H1 (cell line): ENCODE results near the gene LRRC37A3. TPM values are rescaled to one million over a fixed set of nuclear protein-coding genes. Genes with fewer than 3 reads are reported as not detected.
"Not testable (repeated sequence)": the region's sequence is repeated elsewhere in the genome, so short reads cannot be mapped to it uniquely, and the experiment has no call there.

Experiments used
- CTCF ChIA-PET: fragments of 300-600 bp; sonication (Branson Sonifier 250); formaldehyde crosslinking; loops from one replicate; lab custom pipeline; 2021; ENCODE audit not compliant: partially characterized antibody; lab: Charles Lee
- POLR2A ChIA-PET: fragments of 300-600 bp; sonication (Branson Sonifier 250); formaldehyde crosslinking; loops from one replicate; lab custom pipeline; 2021; ENCODE audit warnings: inconsistent platforms; ENCODE audit not compliant: partially characterized antibody; lab: Charles Lee
- DNase-seq, 2 experiments: peaks; one replicate each; pipeline versions ENCODE4 v3.0.0 to v3.0.0-alpha.2; 2010 to 2022; ENCODE audit warnings: low spot score in 2 of 2, low read depth in 1 of 2, mixed read lengths in 1 of 2
- FAIRE-seq: peaks from 2 replicates; lab custom pipeline; 2011; peaks lifted over from hg19 to GRCh38; lab: Jason Lieb, UNC
- H2AFZ ChIP-seq: 2 replicates; pipeline ENCODE4 v1.8.1; 2012; ENCODE audit warnings: low read length, inconsistent platforms
- H2AK5ac ChIP-seq: 2 replicates; pipeline ENCODE4 v1.6.1; 2013; ENCODE audit warnings: low read depth, low read length
- H2BK120ac ChIP-seq: replicated peaks from 2 replicates; pipeline ENCODE3; 2013; ENCODE audit warnings: low read depth, low read length, inconsistent platforms
- H2BK12ac ChIP-seq: 2 replicates; pipeline ENCODE4 v1.6.1; 2013; ENCODE audit warnings: low read depth, low read length
- H2BK15ac ChIP-seq: 2 replicates; pipeline ENCODE4 v1.6.1; 2013; ENCODE audit warnings: low read length
- H2BK20ac ChIP-seq: 2 replicates; pipeline ENCODE4 v1.6.1; 2013; ENCODE audit warnings: low read length
- H2BK5ac ChIP-seq: 2 replicates; pipeline ENCODE4 v1.6.1; 2013; ENCODE audit warnings: low read depth, low read length
- H3K14ac ChIP-seq: 2 replicates; pipeline ENCODE4 v1.6.1; 2013; ENCODE audit warnings: inconsistent platforms; ENCODE audit not compliant: insufficient read length
- H3K18ac ChIP-seq: 2 replicates; pipeline ENCODE4 v1.6.1; 2013; ENCODE audit warnings: low read length; ENCODE audit errors: extremely low read depth
- H3K23ac ChIP-seq: 2 replicates; pipeline ENCODE4 v1.6.1; 2013; ENCODE audit warnings: inconsistent platforms; ENCODE audit not compliant: insufficient read length
- H3K23me2 ChIP-seq: 2 replicates; pipeline ENCODE4 v1.6.1; 2013; ENCODE audit warnings: low read depth, low read length
- H3K27ac ChIP-seq: 2 replicates; pipeline ENCODE4 v1.6.1; 2011; ENCODE audit warnings: low read depth, low read length, inconsistent platforms
- H3K27me3 ChIP-seq, 4 experiments: replicated peaks in 1 of 4; 1 replicate in 1 of 4; 2 replicates in 3 of 4; pipeline versions ENCODE4 v1.6.1 to v1.8.1; 2011 to 2013; ENCODE audit warnings: low read length in 3 of 4, mild to moderate bottlenecking in 3 of 4, inconsistent platforms in 2 of 4, mixed read lengths in 2 of 4, moderate library complexity in 1 of 4; ENCODE audit not compliant: control insufficient read depth in 3 of 4, insufficient read depth in 3 of 4; ENCODE audit errors: extremely low read depth in 1 of 4
- H3K36me3 ChIP-seq, 4 experiments: 2 replicates each; pipeline versions ENCODE4 v1.6.1 to v1.8.1; 2011 to 2013; ENCODE audit warnings: mild to moderate bottlenecking in 4 of 4, low read length in 3 of 4, moderate library complexity in 2 of 4, control low read depth in 1 of 4, inconsistent platforms in 1 of 4; ENCODE audit not compliant: insufficient read depth in 4 of 4, control insufficient read depth in 2 of 4
- H3K4ac ChIP-seq: replicated peaks from 2 replicates; pipeline ENCODE3; 2013; ENCODE audit warnings: low read length, low read depth, mixed read lengths, inconsistent platforms; ENCODE audit not compliant: insufficient read length
- H3K4me1 ChIP-seq, 4 experiments: replicated peaks in 1 of 4; 1 replicate in 1 of 4; 2 replicates in 3 of 4; pipeline versions ENCODE4 v1.6.1 to v1.8.1; 2011 to 2013; ENCODE audit warnings: low read length in 3 of 4, inconsistent platforms in 2 of 4, mixed read lengths in 1 of 4; ENCODE audit not compliant: insufficient read depth in 4 of 4, control insufficient read depth in 3 of 4
- H3K4me2 ChIP-seq, 2 experiments: 2 replicates each; pipeline versions ENCODE4 v1.6.1 to v1.8.1; 2011 to 2013; ENCODE audit warnings: low read depth in 2 of 2, low read length in 2 of 2, control low read depth in 1 of 2, inconsistent platforms in 1 of 2, mild to moderate bottlenecking in 1 of 2; ENCODE audit not compliant: insufficient read depth in 1 of 2
- H3K4me3 ChIP-seq, 4 experiments: fragments of 200-600, 300-600 bp in 1 of 4; sonication (generic), shearing (Covaris generic), sonication (Bioruptor Twin) in 1 of 4; 2 replicates each; pipeline versions ENCODE4 v1.5.1 to v1.8.1; 2011 to 2016; ENCODE audit warnings: low read length in 4 of 4, low read depth in 3 of 4, control low read depth in 2 of 4, inconsistent platforms in 2 of 4, mild to moderate bottlenecking in 2 of 4, mixed read lengths in 1 of 4, moderate library complexity in 1 of 4; ENCODE audit not compliant: insufficient read depth in 2 of 4; ENCODE audit errors: extremely low read depth in 1 of 4
- H3K56ac ChIP-seq: replicated peaks from 2 replicates; pipeline ENCODE3; 2013; ENCODE audit warnings: low read depth, mild to moderate bottlenecking, mixed read lengths, low read length, inconsistent platforms; ENCODE audit not compliant: insufficient read length
- H3K79me1 ChIP-seq: 2 replicates; pipeline ENCODE4 v1.6.1; 2013; ENCODE audit warnings: low read depth, low read length, control low read depth
- H3K79me2 ChIP-seq, 2 experiments: 2 replicates each; pipeline versions ENCODE4 v1.6.1 to v1.8.1; 2012 to 2013; ENCODE audit warnings: low read length in 2 of 2, mild to moderate bottlenecking in 2 of 2, inconsistent platforms in 1 of 2; ENCODE audit not compliant: insufficient read depth in 2 of 2, control insufficient read depth in 1 of 2
- H3K9ac ChIP-seq, 4 experiments: replicated peaks in 1 of 4; 1 replicate in 1 of 4; 2 replicates in 3 of 4; pipeline versions ENCODE4 v1.6.1 to v1.8.1; 2011 to 2013; ENCODE audit warnings: low read depth in 3 of 4, low read length in 3 of 4, control low read depth in 2 of 4, mild to moderate bottlenecking in 2 of 4, moderate library complexity in 2 of 4, inconsistent platforms in 1 of 4; ENCODE audit errors: extremely low read depth in 1 of 4
- H3K9me3 ChIP-seq, 2 experiments: 2 replicates each; pipeline versions ENCODE4 v1.6.1 to v1.8.1; 2012 to 2013; ENCODE audit warnings: mild to moderate bottlenecking in 2 of 2, moderate library complexity in 2 of 2, control low read depth in 1 of 2, inconsistent platforms in 1 of 2, low read depth in 1 of 2, low read length in 1 of 2, mixed read lengths in 1 of 2; ENCODE audit not compliant: insufficient read depth in 2 of 2
- H4K20me1 ChIP-seq, 2 experiments: replicated peaks in 1 of 2; 2 replicates each; pipeline versions ENCODE3 to v1.8.1; 2011 to 2013; ENCODE audit warnings: inconsistent platforms in 2 of 2, low read length in 2 of 2, mild to moderate bottlenecking in 1 of 2; ENCODE audit not compliant: insufficient read depth in 2 of 2, control insufficient read depth in 1 of 2
- H4K5ac ChIP-seq: 2 replicates; pipeline ENCODE4 v1.6.1; 2013; ENCODE audit warnings: low read length, low read depth, mixed read lengths, inconsistent platforms; ENCODE audit not compliant: insufficient read length
- H4K8ac ChIP-seq: 2 replicates; pipeline ENCODE4 v1.8.0; 2013; ENCODE audit warnings: mild to moderate bottlenecking, moderate library complexity, low read length, inconsistent platforms; ENCODE audit not compliant: insufficient read depth; ENCODE audit errors: extremely low read depth
- H4K91ac ChIP-seq: replicated peaks from 2 replicates; pipeline ENCODE3; 2013; ENCODE audit warnings: low read length, mixed read lengths, inconsistent platforms; ENCODE audit not compliant: insufficient read length
- WGBS, 2 experiments: shearing (Covaris generic) in 1 of 2; methylation state at CpG; one replicate each; pipeline versions ENCODE4 v1.1.6 to v1.1.7; 2013 to 2015; ENCODE audit warnings: low lambda C conversion rate in 2 of 2, mixed read lengths in 2 of 2, inconsistent platforms in 1 of 2, low coverage in 1 of 2, missing lambda C conversion rate in 1 of 2; ENCODE audit not compliant: insufficient replicate concordance in 2 of 2, insufficient coverage in 1 of 2, insufficient read length in 1 of 2; ENCODE audit errors: extremely low coverage in 1 of 2, missing lambda C conversion rate in 1 of 2; 5-methylcytosine and 5-hydroxymethylcytosine counted together
- polyA plus RNA-seq, 7 experiments: library from polyadenylated mRNA; depleted of rRNA in 3 of 7; stranded (reverse) in 5 of 7; unstranded in 2 of 7; fragments of >200 nt in 5 of 7; fragments of 200-250 nt in 2 of 7; gene quantifications; 1 replicate in 5 of 7; 2 replicates in 1 of 7; 4 replicates in 1 of 7; pipeline versions ENCODE4 v1.2.1 to v1.2.3, GENCODE V29; 2011 to 2013; ENCODE audit warnings: missing spikeins in 2 of 7, mixed read lengths in 2 of 7
- small RNA-seq: library from polyadenylated mRNA; stranded (forward); fragments of <200 nt; extraction: miRNeasy Mini kit (QIAGEN cat#:217004); gene quantifications from one replicate; pipeline ENCODE3, GENCODE V24; 2013; ENCODE audit not compliant: insufficient read depth
- total RNA-seq: library from RNA; stranded (reverse); fragmentation: NEBNext Ultra II Directional; extraction: Animal tissue kit (Norgen Biotek cat#: 25700); gene quantifications from 2 replicates; pipeline ENCODE4 v1.2.1, GENCODE V29; 2021

LRRC37A3 gene
- total and polyA plus RNA-seq, 2 of the 8 experiments (the other 6 are each of a cell fraction or from before 2014, with no cell fraction given) = 2.7 to 9.4 TPM

- H2AFZ ChIP-seq, FAIRE-seq: not testable (repeated sequence)
Observed at GRCh38 chr17:64808178-64808977, 110.9 kb downstream of the LRRC37A3 start.

More at GRCh38 chr17:64808178-64808977, 110.9 kb downstream of the LRRC37A3 start:
- H3K23me2 ChIP-seq, H4K20me1 ChIP-seq, H3K79me1 ChIP-seq, CTCF ChIA-PET, H3K18ac ChIP-seq, H3K14ac ChIP-seq, H3K4ac ChIP-seq, H3K79me2 ChIP-seq, H3K23ac ChIP-seq, POLR2A ChIA-PET, H2BK20ac ChIP-seq, H2BK15ac ChIP-seq, H3K56ac ChIP-seq, H2BK5ac ChIP-seq, DNase-seq, H2AK5ac ChIP-seq, H3K4me2 ChIP-seq, H3K36me3 ChIP-seq, H2BK120ac ChIP-seq, H3K27me3 ChIP-seq, H4K8ac ChIP-seq, H3K9ac ChIP-seq, H3K27ac ChIP-seq, H4K5ac ChIP-seq, H3K4me3 ChIP-seq, H3K4me1 ChIP-seq, H4K91ac ChIP-seq, H3K9me3 ChIP-seq, H2BK12ac ChIP-seq: not testable (repeated sequence)
- WGBS, 2 experiments = 86% methylated on average over 6 of the region's 9 CpGs; no CpG with 5 or more reads in 1 of the 2 experiments

Small RNAs within 50 kb of the gene (small RNA-seq; reads per million reads assigned to genes)
- gene AC037487.3 (not detected), gene AC103810.6 (not detected), gene AC103810.7 (not detected), gene RDM1P4 (not detected), gene RN7SL404P (not detected), gene RNU7-115P (not detected)

Other genes with a start within 250 kb of the LRRC37A3 start
- 55.5 and 58.7 TPM in 2 replicates for gene GNA13, start 137.3 kb upstream of the LRRC37A3 start, total RNA-seq
- 16.2 and 29.2 TPM in 2 replicates for gene GNA13, start 137.3 kb upstream of the LRRC37A3 start, polyA plus RNA-seq (2011; rRNA removed)
- 14.3 and 20.5 TPM in 2 replicates for gene RGS9, start 217.9 kb upstream of the LRRC37A3 start, total RNA-seq
- gene RGS9, start 217.9 kb upstream of the LRRC37A3 start, polyA plus RNA-seq (2011; rRNA removed) = 7.5 and 8.9 TPM in 2 replicates